ENCODE measurements around the gene CSN2.

GRCh38 chr4:69909195-69909594 lies 56.3 kb downstream of the CSN2 start:
- no peak for TF ChIP-seq POLR2AphosphoS5 (IDR thresholded peaks at IDR 0.05; ENCODE audit: insufficient read depth in 1 of 2, low read depth in 1 of 2)
- TF ChIP-seq POLR2A (IDR thresholded peaks at IDR 0.05) = no peak
